Astrocyte (in vitro differentiated cells and primary cell): Measurements from ENCODE around the gene PRKCA. TPM values are rescaled to one million over a fixed set of nuclear protein-coding genes. Genes with fewer than 3 reads are reported as not detected.

Experiments used
- DNase-seq: peaks from one replicate; pipeline ENCODE4 v3.0.0-alpha.2; 2010; ENCODE audit warnings: low read depth
- FAIRE-seq: peaks from 2 replicates; lab custom pipeline; 2011; peaks lifted over from hg19 to GRCh38; lab: Jason Lieb, UNC
- H2AFZ ChIP-seq: 2 replicates; pipeline ENCODE4 v1.6.0; 2012; ENCODE audit warnings: low read depth, low read length, inconsistent platforms
- H3K27ac ChIP-seq: 2 replicates; pipeline ENCODE4 v1.5.1; 2011; ENCODE audit warnings: low read depth, low read length, inconsistent platforms
- H3K27me3 ChIP-seq: 2 replicates; pipeline ENCODE4 v1.6.0; 2011; ENCODE audit warnings: low read length, inconsistent platforms; ENCODE audit not compliant: insufficient read depth
- H3K36me3 ChIP-seq: 2 replicates; pipeline ENCODE4 v1.5.1; 2011; ENCODE audit warnings: low read length, inconsistent platforms; ENCODE audit not compliant: insufficient read depth
- H3K4me1 ChIP-seq: 2 replicates; pipeline ENCODE4 v1.5.1; 2011; ENCODE audit warnings: low read length, inconsistent platforms; ENCODE audit not compliant: insufficient read depth
- H3K4me2 ChIP-seq: 2 replicates; pipeline ENCODE4 v1.6.0; 2012; ENCODE audit warnings: low read length, inconsistent platforms
- H3K4me3 ChIP-seq: 2 replicates; pipeline ENCODE4 v1.5.1; 2011; ENCODE audit warnings: low read depth, mild to moderate bottlenecking, low read length, inconsistent platforms; ENCODE audit not compliant: insufficient read depth
- H3K79me2 ChIP-seq: 2 replicates; pipeline ENCODE4 v1.6.0; 2012; ENCODE audit warnings: mild to moderate bottlenecking, low read length, inconsistent platforms; ENCODE audit not compliant: insufficient read depth
- H3K9ac ChIP-seq: 2 replicates; pipeline ENCODE4 v1.6.0; 2012; ENCODE audit warnings: mild to moderate bottlenecking, low read length, inconsistent platforms
- H3K9me3 ChIP-seq: 2 replicates; pipeline ENCODE4 v1.5.1; 2012; ENCODE audit warnings: low read depth, mild to moderate bottlenecking, low read length, inconsistent platforms; ENCODE audit not compliant: insufficient read depth
- H4K20me1 ChIP-seq: 2 replicates; pipeline ENCODE4 v1.6.0; 2012; ENCODE audit warnings: low read length, inconsistent platforms; ENCODE audit not compliant: insufficient read depth
- H3K27ac Mint-ChIP-seq: one replicate; pipeline ENCODE4 v1.8.0; 2021; ENCODE audit warnings: mild to moderate bottlenecking, mixed read lengths; ENCODE audit not compliant: unreplicated experiment
- H3K27me3 Mint-ChIP-seq: one replicate; pipeline ENCODE4 v1.8.0; 2021; ENCODE audit warnings: low read depth, mixed read lengths; ENCODE audit not compliant: unreplicated experiment
- H3K36me3 Mint-ChIP-seq: one replicate; pipeline ENCODE4 v1.8.0; 2021; ENCODE audit warnings: low read depth, mixed read lengths; ENCODE audit not compliant: unreplicated experiment
- H3K4me1 Mint-ChIP-seq: one replicate; pipeline ENCODE4 v1.8.0; 2021; ENCODE audit warnings: low read depth, mixed read lengths; ENCODE audit not compliant: unreplicated experiment
- H3K4me3 Mint-ChIP-seq: one replicate; pipeline ENCODE4 v1.8.0; 2021; ENCODE audit warnings: mild to moderate bottlenecking, moderate library complexity, mixed read lengths; ENCODE audit not compliant: unreplicated experiment
- H3K9me3 Mint-ChIP-seq: one replicate; pipeline ENCODE4 v1.8.0; 2021; ENCODE audit warnings: mild to moderate bottlenecking, mixed read lengths; ENCODE audit not compliant: unreplicated experiment
- CTCF ChIP-seq: IDR thresholded peaks from 2 replicates; pipeline ENCODE4 v1.5.1; 2011; ENCODE audit warnings: low read depth, mild to moderate bottlenecking, inconsistent platforms, low read length, moderate library complexity; ENCODE audit not compliant: insufficient read depth
- EZH2 ChIP-seq: IDR thresholded peaks from 2 replicates; pipeline ENCODE4 v1.6.1; 2012; ENCODE audit warnings: mild to moderate bottlenecking, low read length, inconsistent platforms; ENCODE audit not compliant: insufficient read depth
- total RNA-seq: library from RNA; stranded (reverse); gene quantifications from 2 replicates; pipeline ENCODE4 v1.2.1, GENCODE V29; 2021

Gene PRKCA
- total RNA-seq, 1 donor from 2014 or later: 49.9 TPM

- H3K27ac ChIP-seq: no peak overlapping the region
- TF ChIP-seq CTCF (no peak), EZH2 (no peak)
- H3K9me3 ChIP-seq: no peaks in the 10 kb centered on the region
- Mint-ChIP-seq H3K4me1 (peaks cover 12% of the 10 kb centered on the region), H3K36me3 (no peaks in the 10 kb centered on the region), H3K4me3 (no peak overlapping the region), H3K27me3 (no peaks in the 10 kb centered on the region), H3K9me3 (no peaks in the 10 kb centered on the region), H3K27ac (no peak overlapping the region)
- DNase-seq (no peak), FAIRE-seq (no peak)
- no peak overlapping the region for H3K9ac ChIP-seq
- no peak overlapping the region for H3K4me2 ChIP-seq
- H3K79me2 ChIP-seq: peaks cover 2% of the 10 kb centered on the region
- H3K4me3 ChIP-seq: no peak overlapping the region
- no peak overlapping the region for H2AFZ ChIP-seq
- H3K36me3 ChIP-seq: no peaks in the 10 kb centered on the region
- no peaks in the 10 kb centered on the region for H4K20me1 ChIP-seq
- peaks cover 16% of the 10 kb centered on the region for H3K4me1 ChIP-seq
- no peaks in the 10 kb centered on the region for H3K27me3 ChIP-seq
Measured at GRCh38 chr17:66569572-66569971, 267.2 kb downstream of the PRKCA start.

GRCh38 chr17:66570447-66571195, 268.2 kb downstream of the PRKCA start:
- no peak overlapping the region for H3K27ac Mint-ChIP-seq
- DNase-seq (no peak), FAIRE-seq (no peak)
- H3K9me3 Mint-ChIP-seq: no peaks in the 10 kb centered on the region
- Histone ChIP-seq H3K27ac (no peak overlapping the region), H2AFZ (no peak overlapping the region), H3K9me3 (no peaks in the 10 kb centered on the region), H3K4me1 (peaks cover 7% of the 10 kb centered on the region), H3K4me3 (no peak overlapping the region), H3K9ac (no peak overlapping the region), H3K79me2 (peaks cover 2% of the 10 kb centered on the region), H3K36me3 (no peaks in the 10 kb centered on the region), H3K4me2 (no peak overlapping the region), H4K20me1 (no peaks in the 10 kb centered on the region), H3K27me3 (no peaks in the 10 kb centered on the region)
- H3K36me3 Mint-ChIP-seq: no peaks in the 10 kb centered on the region
- H3K27me3 Mint-ChIP-seq: no peaks in the 10 kb centered on the region
- no peak for TF ChIP-seq CTCF
- no peak for TF ChIP-seq EZH2
- no peak overlapping the region for H3K4me3 Mint-ChIP-seq
- H3K4me1 Mint-ChIP-seq: peaks cover 8% of the 10 kb centered on the region

- TF ChIP-seq EZH2: no peak
- no peak for TF ChIP-seq CTCF
- Histone ChIP-seq H3K9ac (no peak overlapping the region), H3K27ac (no peak overlapping the region), H3K27me3 (no peaks in the 10 kb centered on the region), H3K4me1 (peaks cover 6% of the 10 kb centered on the region), H3K4me3 (no peak overlapping the region), H3K36me3 (no peaks in the 10 kb centered on the region), H3K4me2 (no peak overlapping the region), H3K79me2 (peaks cover 2% of the 10 kb centered on the region), H2AFZ (no peak overlapping the region), H3K9me3 (no peaks in the 10 kb centered on the region), H4K20me1 (no peaks in the 10 kb centered on the region)
- DNase-seq (no peak), FAIRE-seq (no peak)
- Mint-ChIP-seq H3K36me3 (no peaks in the 10 kb centered on the region), H3K27me3 (no peaks in the 10 kb centered on the region), H3K9me3 (no peaks in the 10 kb centered on the region), H3K27ac (no peak overlapping the region), H3K4me3 (no peak overlapping the region), H3K4me1 (peaks cover 8% of the 10 kb centered on the region)
Measured at GRCh38 chr17:66571745-66572144, 269.3 kb downstream of the PRKCA start.
